Measurements from ENCODE around the gene TGFBR3L.

Gene TGFBR3L

GRCh38 chr19:7872306-7873204 lies 42.1 kb upstream of the TGFBR3L start:
- DNase-seq, result no peak
- Mint-ChIP-seq H3K4me1 (peaks cover 22% of the 10 kb centered on the region), H3K9me3 (no peaks in the 10 kb centered on the region), H3K27ac (no peak overlapping the region), H3K27me3 (ENCODE audit: low read depth, poor library complexity) (peaks cover 64% of the 10 kb centered on the region), H3K4me3 (peak overlapping the region; percentile 77), H3K36me3 (ENCODE audit: low read depth) (no peaks in the 10 kb centered on the region)
- TF ChIP-seq, protein P1, sequence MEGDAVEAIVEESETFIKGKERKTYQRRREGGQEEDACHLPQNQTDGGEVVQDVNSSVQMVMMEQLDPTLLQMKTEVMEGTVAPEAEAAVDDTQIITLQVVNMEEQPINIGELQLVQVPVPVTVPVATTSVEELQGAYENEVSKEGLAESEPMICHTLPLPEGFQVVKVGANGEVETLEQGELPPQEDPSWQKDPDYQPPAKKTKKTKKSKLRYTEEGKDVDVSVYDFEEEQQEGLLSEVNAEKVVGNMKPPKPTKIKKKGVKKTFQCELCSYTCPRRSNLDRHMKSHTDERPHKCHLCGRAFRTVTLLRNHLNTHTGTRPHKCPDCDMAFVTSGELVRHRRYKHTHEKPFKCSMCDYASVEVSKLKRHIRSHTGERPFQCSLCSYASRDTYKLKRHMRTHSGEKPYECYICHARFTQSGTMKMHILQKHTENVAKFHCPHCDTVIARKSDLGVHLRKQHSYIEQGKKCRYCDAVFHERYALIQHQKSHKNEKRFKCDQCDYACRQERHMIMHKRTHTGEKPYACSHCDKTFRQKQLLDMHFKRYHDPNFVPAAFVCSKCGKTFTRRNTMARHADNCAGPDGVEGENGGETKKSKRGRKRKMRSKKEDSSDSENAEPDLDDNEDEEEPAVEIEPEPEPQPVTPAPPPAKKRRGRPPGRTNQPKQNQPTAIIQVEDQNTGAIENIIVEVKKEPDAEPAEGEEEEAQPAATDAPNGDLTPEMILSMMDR (IDR thresholded peaks at IDR 0.05), result no peak

- H3K27ac Mint-ChIP-seq, result no peak overlapping the region
- TF ChIP-seq, protein P1 (IDR thresholded peaks at IDR 0.05), result no peak
- peaks cover 61% of the 10 kb centered on the region for H3K27me3 Mint-ChIP-seq (ENCODE audit: low read depth, poor library complexity)
- H3K4me3 Mint-ChIP-seq, result peak overlapping the region; percentile 87
- peaks cover 22% of the 10 kb centered on the region for H3K4me1 Mint-ChIP-seq
- no peaks in the 10 kb centered on the region for H3K36me3 Mint-ChIP-seq (ENCODE audit: low read depth)
- DNase-seq, result peak; percentile 57
- H3K9me3 Mint-ChIP-seq, result no peaks in the 10 kb centered on the region
Measured at GRCh38 chr19:7873304-7874075, 41.1 kb upstream of the TGFBR3L start.

GRCh38 chr19:7874076-7874896 lies 40.3 kb upstream of the TGFBR3L start, which contains the start of gene PRR36:
Gene PRR36, minus strand, starts transcription at chr19:7874390. Its CDS starts 701 bp downstream, at chr19:7873689.
- TF ChIP-seq, protein P1 (IDR thresholded peaks at IDR 0.05), result no peak
- no peaks in the 10 kb centered on the region for H3K9me3 Mint-ChIP-seq
- H3K27me3 Mint-ChIP-seq (ENCODE audit: low read depth, poor library complexity), result peaks cover 56% of the 10 kb centered on the region
- H3K36me3 Mint-ChIP-seq (ENCODE audit: low read depth), result no peaks in the 10 kb centered on the region
- peak; percentile 77 for DNase-seq
- H3K4me1 Mint-ChIP-seq, result peaks cover 22% of the 10 kb centered on the region
- no peak within 1 kb of the TSS for H3K27ac Mint-ChIP-seq
- H3K4me3 Mint-ChIP-seq, result peak within 1 kb of the TSS; percentile 87

DNA sequence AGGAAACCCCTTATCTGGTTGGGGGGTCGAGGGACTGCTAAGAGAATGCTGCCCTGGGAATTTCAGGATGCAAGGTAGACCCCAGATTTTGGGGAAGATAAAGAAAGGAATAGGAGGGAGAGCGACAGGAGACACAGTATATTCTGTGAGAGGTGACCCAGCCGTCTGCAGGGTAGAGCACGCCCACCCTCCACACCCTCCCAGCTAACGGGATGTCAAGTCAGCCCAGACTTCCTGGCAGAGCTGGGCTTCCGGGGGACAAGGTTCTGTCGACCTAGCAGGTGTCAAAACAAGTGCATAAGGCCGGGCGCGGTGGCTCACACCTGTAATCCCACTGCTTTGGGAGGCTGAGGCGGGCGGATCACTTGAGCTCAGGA lies 39.7 kb upstream of the TGFBR3L start:
- no peaks in the 10 kb centered on the region for H3K9me3 Mint-ChIP-seq
- DNase-seq, result no peak
- TF ChIP-seq, protein P1 (IDR thresholded peaks at IDR 0.05), result no peak
- no peaks in the 10 kb centered on the region for H3K36me3 Mint-ChIP-seq (ENCODE audit: low read depth)
- H3K27ac Mint-ChIP-seq, result no peak overlapping the region
- peaks cover 56% of the 10 kb centered on the region for H3K27me3 Mint-ChIP-seq (ENCODE audit: low read depth, poor library complexity)
- peak overlapping the region; percentile 75 for H3K4me3 Mint-ChIP-seq
- peaks cover 22% of the 10 kb centered on the region for H3K4me1 Mint-ChIP-seq

- Mint-ChIP-seq H3K27me3 (ENCODE audit: low read depth, poor library complexity) (peaks cover 50% of the 10 kb centered on the region), H3K36me3 (ENCODE audit: low read depth) (no peaks in the 10 kb centered on the region), H3K4me3 (no peak overlapping the region), H3K9me3 (no peaks in the 10 kb centered on the region), H3K27ac (no peak overlapping the region), H3K4me1 (peaks cover 5% of the 10 kb centered on the region)
- no peak for DNase-seq
- TF ChIP-seq, protein P1 (IDR thresholded peaks at IDR 0.05), result no peak
Measured at GRCh38 chr19:7877249-7877836, 37.3 kb upstream of the TGFBR3L start.

Measured in nephron progenitor cell (in vitro differentiated cells).